IMR-90 (cell line): Measurements from ENCODE around the gene CCSER1. TPM values are rescaled to one million over a fixed set of nuclear protein-coding genes. Genes with fewer than 3 reads are reported as not detected.

Source experiments
- ATAC-seq: fragments of 200-7000 bp; cut with Tn5 transposase; 2 replicates; pipeline ENCODE4 v1.9.1; 2020; ENCODE audit warnings: low read depth, mild to moderate bottlenecking, moderate library complexity
- BruUV-seq: library from RNA; stranded (reverse); fragments of 400-500 nt; replicated peaks from 2 replicates; lab custom pipeline; 2021; lab: Mats Ljungman, UMichigan
- CTCF ChIA-PET: fragments of 300-600 bp; formaldehyde crosslinking; extraction: SDS; loops from one replicate; lab custom pipeline; 2021; ENCODE audit warnings: antibody characterized with exemption; lab: Yijun Ruan, JAX
- POLR2A ChIA-PET: fragments of 300-600 bp; sonication (Branson Sonifier 250); formaldehyde crosslinking; loops from one replicate; lab custom pipeline; 2022; ENCODE audit warnings: antibody characterized with exemption; ENCODE audit not compliant: unreplicated experiment; lab: Charles Lee
- DNase-seq: peaks from one replicate; pipeline ENCODE4 v3.0.0; 2013
- H2AFZ ChIP-seq: replicated peaks from 2 replicates; pipeline ENCODE3; 2013; ENCODE audit warnings: low read length, mild to moderate bottlenecking; ENCODE audit not compliant: poor library complexity
- H2AK5ac ChIP-seq: 2 replicates; pipeline ENCODE4 v1.6.1; 2013; ENCODE audit warnings: low read depth, low read length, inconsistent platforms
- H2AK9ac ChIP-seq: replicated peaks from 2 replicates; pipeline ENCODE3; 2013; ENCODE audit warnings: mild to moderate bottlenecking, low read depth, low read length, moderate library complexity; ENCODE audit not compliant: poor library complexity
- H2BK120ac ChIP-seq: 2 replicates; pipeline ENCODE4 v1.6.1; 2013; ENCODE audit warnings: low read depth, low read length, inconsistent platforms
- H2BK15ac ChIP-seq: 3 replicates; pipeline ENCODE4 v1.6.1; 2013; ENCODE audit warnings: low read depth, low read length, inconsistent platforms
- H2BK20ac ChIP-seq: 2 replicates; pipeline ENCODE4 v1.6.1; 2013; ENCODE audit warnings: low read depth, mild to moderate bottlenecking, inconsistent platforms, low read length, moderate library complexity
- H2BK5ac ChIP-seq: 2 replicates; pipeline ENCODE4 v1.6.1; 2013; ENCODE audit warnings: mild to moderate bottlenecking, low read depth, low read length, inconsistent platforms; ENCODE audit not compliant: poor library complexity, severe bottlenecking
- H3K14ac ChIP-seq: replicated peaks from 2 replicates; pipeline ENCODE4 v1.6.1; 2013; ENCODE audit warnings: low read depth, low read length, inconsistent platforms
- H3K18ac ChIP-seq: 2 replicates; pipeline ENCODE4 v1.6.1; 2013; ENCODE audit warnings: low read depth, low read length, control low read depth
- H3K23ac ChIP-seq: 2 replicates; pipeline ENCODE4 v1.6.1; 2013; ENCODE audit warnings: low read depth, low read length, inconsistent platforms
- H3K27ac ChIP-seq: 2 replicates; pipeline ENCODE4 v1.5.1; 2013; ENCODE audit warnings: mild to moderate bottlenecking, control low read depth, low read length; ENCODE audit not compliant: insufficient read depth
- H3K27me3 ChIP-seq: 2 replicates; pipeline ENCODE4 v1.6.1; 2013; ENCODE audit warnings: low read length; ENCODE audit not compliant: control insufficient read depth, insufficient read depth
- H3K36me3 ChIP-seq: 2 replicates; pipeline ENCODE4 v1.6.1; 2013; ENCODE audit warnings: low read length, mixed read lengths; ENCODE audit not compliant: control insufficient read depth, insufficient read depth
- H3K4ac ChIP-seq: 2 replicates; pipeline ENCODE4 v1.6.1; 2013; ENCODE audit warnings: low read depth, low read length, inconsistent platforms
- H3K4me1 ChIP-seq: 2 replicates; pipeline ENCODE4 v1.6.1; 2013; ENCODE audit warnings: low read length, mixed read lengths; ENCODE audit not compliant: control insufficient read depth, insufficient read depth
- H3K4me2 ChIP-seq: 2 replicates; pipeline ENCODE4 v1.6.1; 2013; ENCODE audit warnings: low read depth, mild to moderate bottlenecking, control low read depth, low read length, moderate library complexity
- H3K4me3 ChIP-seq: 2 replicates; pipeline ENCODE4 v1.5.1; 2013; ENCODE audit warnings: low read depth, mild to moderate bottlenecking, control low read depth, low read length, moderate library complexity; ENCODE audit not compliant: insufficient read depth
- H3K56ac ChIP-seq: 2 replicates; pipeline ENCODE4 v1.6.1; 2013; ENCODE audit warnings: low read length, inconsistent platforms; ENCODE audit not compliant: insufficient read depth; ENCODE audit errors: extremely low read depth
- H3K79me1 ChIP-seq, 2 experiments: 2 replicates each; pipeline ENCODE4 v1.6.1; 2013; ENCODE audit warnings: low read length in 2 of 2, inconsistent platforms in 1 of 2, low read depth in 1 of 2
- H3K9ac ChIP-seq: 2 replicates; pipeline ENCODE4 v1.6.1; 2013; ENCODE audit warnings: low read depth, low read length, control low read depth
- H3K9me1 ChIP-seq: 2 replicates; pipeline ENCODE4 v1.6.1; 2013; ENCODE audit warnings: low read length, inconsistent platforms; ENCODE audit not compliant: insufficient read depth
- H3K9me3 ChIP-seq: 2 replicates; pipeline ENCODE4 v1.6.1; 2013; ENCODE audit warnings: low read length; ENCODE audit not compliant: control insufficient read depth, insufficient read depth
- H4K20me1 ChIP-seq: 2 replicates; pipeline ENCODE4 v1.6.1; 2013; ENCODE audit warnings: low read length, inconsistent platforms; ENCODE audit not compliant: insufficient read depth
- H4K5ac ChIP-seq: 2 replicates; pipeline ENCODE4 v1.6.1; 2013; ENCODE audit warnings: mild to moderate bottlenecking, low read depth, low read length, control low read depth
- H4K8ac ChIP-seq, 2 experiments: 2 replicates each; pipeline ENCODE4 v1.6.1; 2013; ENCODE audit warnings: low read depth in 2 of 2, low read length in 2 of 2, control low read depth in 1 of 2, inconsistent platforms in 1 of 2
- H4K91ac ChIP-seq: 2 replicates; pipeline ENCODE4 v1.6.1; 2013; ENCODE audit warnings: low read depth, low read length, inconsistent platforms; ENCODE audit not compliant: insufficient read depth
- CHD1 ChIP-seq: IDR thresholded peaks from 2 replicates; pipeline ENCODE4 v1.6.1; 2012; ENCODE audit warnings: low read depth, low read length, improper control_type of control experiment
- POLR2A ChIP-seq: IDR thresholded peaks from 2 replicates; pipeline ENCODE4 v1.6.1; 2012; ENCODE audit warnings: mild to moderate bottlenecking, low read depth, low read length
- RAD21 ChIP-seq: IDR thresholded peaks from 2 replicates; pipeline ENCODE4 v1.6.1; 2012; ENCODE audit warnings: low read length, improper control_type of control experiment
- dilution Hi-C: fragments of 300-500 bp; cut with HindIII; formaldehyde crosslinking; loops from one replicate; pipeline ENCODE4 v1.14.3; 2018; ENCODE audit warnings: low sequenced_read_pairs; ENCODE audit not compliant: unreplicated experiment
- in situ Hi-C: fragments of 300-500 bp; cut with MboI; formaldehyde crosslinking; loops from 3 replicates; pipeline ENCODE4 v1.14.3; 2019; ENCODE audit warnings: low sequenced_read_pairs, inconsistent platforms, mixed read lengths
- intact Hi-C: fragments of 100-400 bp; cut with micrococcal nuclease; formaldehyde crosslinking; loops from 2 replicates; pipeline ENCODE4 v1.10.0; 2022
- polyA plus RNA-seq, 3 experiments: library from polyadenylated mRNA; depleted of rRNA; stranded (reverse); fragments of >200 nt; gene quantifications; 2 replicates each; pipeline ENCODE4 v1.2.3, GENCODE V29; 2012; ENCODE audit warnings: low replicate concordance in 1 of 3
- total RNA-seq: library from RNA; depleted of rRNA; stranded (reverse); fragments of >200 nt; gene quantifications from 2 replicates; pipeline ENCODE4 v1.2.3, GENCODE V29; 2012

CCSER1 gene
- total and polyA plus RNA-seq, 2 of the 4 experiments (the other 2 are of a cell fraction) = not detected

DNA sequence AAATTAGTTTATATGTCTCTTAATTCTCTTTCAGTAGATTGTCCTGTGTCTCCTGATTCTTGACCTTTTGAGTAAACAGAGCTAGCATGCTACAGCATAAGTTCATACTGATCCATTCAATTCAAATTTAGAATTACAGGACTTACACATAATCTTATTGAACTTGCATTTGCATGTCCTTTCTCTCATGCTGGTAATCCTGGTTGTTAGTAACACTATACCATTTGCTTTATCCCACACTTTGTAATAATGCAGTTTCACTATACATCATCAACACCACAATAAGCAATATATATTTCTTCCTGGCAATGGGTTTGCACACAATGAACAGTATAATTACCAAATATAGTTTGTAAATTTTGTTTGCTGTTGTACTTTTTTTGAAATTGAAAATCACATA is 1239.4 kb downstream of the CCSER1 start:
- no peaks in the 10 kb centered on the region for H4K20me1 ChIP-seq
- no peak overlapping the region for H4K8ac ChIP-seq
- ChIA-PET POLR2A (no interaction called here), CTCF (no interaction called here)
- ATAC-seq (no peak), DNase-seq (no peak)
- intact Hi-C loops = no loop called here
- H4K5ac ChIP-seq = no peak overlapping the region
- H2BK5ac ChIP-seq = no peak overlapping the region
- in situ Hi-C loops = no loop called here
- H3K27me3 ChIP-seq = no peaks in the 10 kb centered on the region
- H3K56ac ChIP-seq = no peak overlapping the region
- H2BK120ac ChIP-seq = no peak overlapping the region
- no peak overlapping the region for H2BK15ac ChIP-seq
- H3K4ac ChIP-seq = no peak overlapping the region
- no peak overlapping the region for H2AFZ ChIP-seq
- H3K9me3 ChIP-seq = no peaks in the 10 kb centered on the region
- H2AK5ac ChIP-seq = no peak overlapping the region
- no peak overlapping the region for H3K9ac ChIP-seq
- H3K36me3 ChIP-seq = no peaks in the 10 kb centered on the region
- H3K4me1 ChIP-seq = no peaks in the 10 kb centered on the region
- H3K18ac ChIP-seq = no peak overlapping the region
- H4K91ac ChIP-seq = no peak overlapping the region
- H3K9me1 ChIP-seq = no peaks in the 10 kb centered on the region
- no peak overlapping the region for H3K23ac ChIP-seq
- no peak overlapping the region for H3K4me3 ChIP-seq
- no peak overlapping the region for H3K14ac ChIP-seq
- no peak overlapping the region for H3K27ac ChIP-seq
- no peaks in the 10 kb centered on the region for H3K79me1 ChIP-seq
- no peak overlapping the region for H2BK20ac ChIP-seq
- no peak for TF ChIP-seq POLR2A
- TF ChIP-seq CHD1 = no peak
- no peak for TF ChIP-seq RAD21
- no TSS peak for BruUV-seq
- dilution Hi-C loops = no loop called here
- H2AK9ac ChIP-seq = no peak overlapping the region
- H3K4me2 ChIP-seq = no peak overlapping the region
